Uterus (tissue), 4 donors: Measurements from ENCODE around the gene EYS. TPM values are rescaled to one million over a fixed set of nuclear protein-coding genes. Genes with fewer than 3 reads are reported as not detected.

Experiments used
- DNase-seq, 2 donors: peaks; one replicate each; pipeline ENCODE4 v3.0.0-alpha.2; 2019 to 2020
- H3K27ac ChIP-seq, 2 donors: fragments of 200-600 bp; sonication (generic); 1 replicate in 1 of 2; 2 replicates in 1 of 2; pipeline ENCODE4 v1.5.1; 2016 to 2018
- H3K27me3 ChIP-seq, 2 donors: fragments of 200-600 bp; sonication (generic); one replicate each; pipeline ENCODE4 v1.5.1; 2018 to 2019; ENCODE audit warnings: control low read depth in 1 of 2
- H3K36me3 ChIP-seq, 2 donors: fragments of 200-600 bp; sonication (generic); one replicate each; pipeline ENCODE4 v1.5.1; 2019; ENCODE audit warnings: control low read depth in 1 of 2
- H3K4me1 ChIP-seq, 2 donors: fragments of 200-600 bp; sonication (generic); one replicate each; pipeline ENCODE4 v1.5.1; 2018 to 2019; ENCODE audit warnings: control low read depth in 1 of 2
- H3K4me3 ChIP-seq, 2 donors: fragments of 200-600 bp; sonication (generic); 1 replicate in 1 of 2; 2 replicates in 1 of 2; pipeline ENCODE4 v1.5.1; 2018 to 2019; ENCODE audit warnings: mild to moderate bottlenecking in 1 of 2
- H3K9me3 ChIP-seq, 2 donors: fragments of 200-600 bp; sonication (generic); one replicate each; pipeline ENCODE4 v1.5.1; 2019; ENCODE audit warnings: control low read depth in 1 of 2
- CTCF ChIP-seq, 4 experiments: fragments of 200-600 bp in 2 of 4; fragments of 450-650 bp in 2 of 4; sonication (generic) in 2 of 4; IDR thresholded peaks; one replicate each; pipeline ENCODE4 v1.5.1; 2016 to 2019; ENCODE audit warnings: antibody characterized with exemption in 4 of 4, mild to moderate bottlenecking in 2 of 4, moderate library complexity in 1 of 4
- POLR2A ChIP-seq, 2 donors: fragments of 450-650 bp; IDR thresholded peaks; one replicate each; pipeline ENCODE4 v1.6.1; 2016; ENCODE audit warnings: antibody characterized with exemption in 2 of 2, mild to moderate bottlenecking in 1 of 2, moderate library complexity in 1 of 2
- intact Hi-C: fragments of 100-400 bp; cut with DNase I; formaldehyde crosslinking; loops from one replicate; pipeline ENCODE4 v1.15.1; 2023; ENCODE audit warnings: low total_unique reads
- total RNA-seq, 4 donors: library from RNA; depleted of rRNA in 3 of 4; stranded (reverse); fragments of >200 nt in 3 of 4; gene quantifications; one replicate each; pipeline versions ENCODE4 v1.1.0 to v1.2.4, GENCODE V29; 2014 to 2023
- donor health status: DM: yes; HTN: yes; CAD: no.

EYS gene
- total RNA-seq, 4 donors from 2014 or later: 1.3 TPM; not detected in 3

- no peaks in the 10 kb centered on the region for H3K36me3 ChIP-seq
- no peaks in the 10 kb centered on the region for H3K27me3 ChIP-seq
- no peak overlapping the region for H3K27ac ChIP-seq
- no peaks in the 10 kb centered on the region for H3K9me3 ChIP-seq
- H3K4me1 ChIP-seq: no peaks in the 10 kb centered on the region
- no peak for TF ChIP-seq CTCF (IDR thresholded peaks at IDR 0.05)
- DNase-seq: no peak
- H3K4me3 ChIP-seq: no peak overlapping the region
- intact Hi-C loops: no loop called here
Observed at GRCh38 chr6:64143101-64143500, 1563.9 kb downstream of the EYS start.

- Histone ChIP-seq H3K36me3 (no peaks in the 10 kb centered on the region), H3K9me3 (no peaks in the 10 kb centered on the region), H3K4me1 (no peaks in the 10 kb centered on the region), H3K4me3 (no peak overlapping the region), H3K27ac (no peak overlapping the region), H3K27me3 (no peaks in the 10 kb centered on the region)
- no peak for DNase-seq
- no peak for TF ChIP-seq CTCF (IDR thresholded peaks at IDR 0.05)
- TF ChIP-seq POLR2A (IDR thresholded peaks at IDR 0.05): no peak
- intact Hi-C loops: no loop called here
Observed at GRCh38 chr6:64141680-64142079, 1565.3 kb downstream of the EYS start.

GRCh38 chr6:64128301-64129024 lies 1578.6 kb downstream of the EYS start:
- DNase-seq: no peak
- H3K4me1 ChIP-seq: no peaks in the 10 kb centered on the region
- H3K27ac ChIP-seq: no peak overlapping the region
- no peaks in the 10 kb centered on the region for H3K27me3 ChIP-seq
- TF ChIP-seq POLR2A (IDR thresholded peaks at IDR 0.05): no peak
- no peak for TF ChIP-seq CTCF (IDR thresholded peaks at IDR 0.05)
- H3K4me3 ChIP-seq: no peak overlapping the region
- intact Hi-C loops: no loop called here
- no peaks in the 10 kb centered on the region for H3K36me3 ChIP-seq
- H3K9me3 ChIP-seq: no peaks in the 10 kb centered on the region

GRCh38 chr6:64123761-64124633 lies 1583.0 kb downstream of the EYS start:
- H3K4me1 ChIP-seq: no peaks in the 10 kb centered on the region
- H3K9me3 ChIP-seq: no peaks in the 10 kb centered on the region
- H3K36me3 ChIP-seq: no peaks in the 10 kb centered on the region
- H3K27me3 ChIP-seq: no peaks in the 10 kb centered on the region
- TF ChIP-seq POLR2A (IDR thresholded peaks at IDR 0.05) (no peak), CTCF (IDR thresholded peaks at IDR 0.05) (no peak)
- no peak overlapping the region for H3K4me3 ChIP-seq
- peak overlapping the region in 1 of 2 donors; percentile 57 for H3K27ac ChIP-seq
- DNase-seq: no peak
- intact Hi-C loops: no loop called here
